Mammary epithelial cell (primary cell): ENCODE measurements around the gene HHATL.

ENCODE experiments used
- CTCF ChIP-seq, 2 donors: IDR thresholded peaks in 1 of 2; conservative IDR thresholded peaks in 1 of 2; 2 replicates each; pipeline ENCODE4 v1.5.1; 2011 to 2012; ENCODE audit warnings: inconsistent platforms in 2 of 2, low read length in 2 of 2, mild to moderate bottlenecking in 2 of 2, control low read depth in 1 of 2, low read depth in 1 of 2; ENCODE audit not compliant: insufficient read depth in 1 of 2; ENCODE audit errors: extremely low read depth in 1 of 2
- EZH2 ChIP-seq: IDR thresholded peaks from 2 replicates; pipeline ENCODE4 v1.6.1; 2012; ENCODE audit warnings: low read length, inconsistent platforms, borderline replicate concordance

GRCh38 chr3:42749025-42749752 lies 46.6 kb upstream of the HHATL start:
- no peak for TF ChIP-seq CTCF (conservative IDR thresholded peaks at IDR 0.05 in 1 of 2, IDR thresholded peaks at IDR 0.05 in 1 of 2; ENCODE audit: extremely low read depth in 1 of 2, insufficient read depth in 1 of 2, low read depth in 1 of 2, low read length in 2 of 2)
- TF ChIP-seq EZH2: no peak
